GM12891 (cell line): Measurements from ENCODE around the gene ARHGEF4.

Experiments used
- DNase-seq: peaks from one replicate; pipeline ENCODE4 v3.0.0; 2011; ENCODE audit warnings: low spot score; ENCODE audit not compliant: insufficient read length
- FAIRE-seq: peaks from 2 replicates; lab custom pipeline; 2011; peaks lifted over from hg19 to GRCh38; lab: Jason Lieb, UNC
- PAX5 ChIP-seq: IDR thresholded peaks from 2 replicates; pipeline ENCODE4 v1.6.1; 2011; ENCODE audit warnings: low read length, moderate library complexity, mild to moderate bottlenecking; ENCODE audit not compliant: insufficient read depth, severe bottlenecking
- POLR2A ChIP-seq: IDR thresholded peaks from 2 replicates; pipeline ENCODE4 v1.6.1; 2011; ENCODE audit warnings: low read depth, low read length, control low read depth
- POLR2AphosphoS5 ChIP-seq: IDR thresholded peaks from 2 replicates; pipeline ENCODE4 v1.6.1; 2011; ENCODE audit warnings: low read depth, low read length, control low read depth
- POU2F2 ChIP-seq: IDR thresholded peaks from 2 replicates; pipeline ENCODE4 v1.6.1; 2011; ENCODE audit warnings: low read depth, mild to moderate bottlenecking, control low read depth, low read length, moderate library complexity
- SPI1 ChIP-seq: IDR thresholded peaks from 2 replicates; pipeline ENCODE4 v1.6.1; 2011; ENCODE audit warnings: low read depth, low read length, control low read depth
- TAF1 ChIP-seq: IDR thresholded peaks from 2 replicates; pipeline ENCODE4 v1.6.1; 2011; ENCODE audit warnings: low read depth, low read length, control low read depth

ARHGEF4 gene

DNA sequence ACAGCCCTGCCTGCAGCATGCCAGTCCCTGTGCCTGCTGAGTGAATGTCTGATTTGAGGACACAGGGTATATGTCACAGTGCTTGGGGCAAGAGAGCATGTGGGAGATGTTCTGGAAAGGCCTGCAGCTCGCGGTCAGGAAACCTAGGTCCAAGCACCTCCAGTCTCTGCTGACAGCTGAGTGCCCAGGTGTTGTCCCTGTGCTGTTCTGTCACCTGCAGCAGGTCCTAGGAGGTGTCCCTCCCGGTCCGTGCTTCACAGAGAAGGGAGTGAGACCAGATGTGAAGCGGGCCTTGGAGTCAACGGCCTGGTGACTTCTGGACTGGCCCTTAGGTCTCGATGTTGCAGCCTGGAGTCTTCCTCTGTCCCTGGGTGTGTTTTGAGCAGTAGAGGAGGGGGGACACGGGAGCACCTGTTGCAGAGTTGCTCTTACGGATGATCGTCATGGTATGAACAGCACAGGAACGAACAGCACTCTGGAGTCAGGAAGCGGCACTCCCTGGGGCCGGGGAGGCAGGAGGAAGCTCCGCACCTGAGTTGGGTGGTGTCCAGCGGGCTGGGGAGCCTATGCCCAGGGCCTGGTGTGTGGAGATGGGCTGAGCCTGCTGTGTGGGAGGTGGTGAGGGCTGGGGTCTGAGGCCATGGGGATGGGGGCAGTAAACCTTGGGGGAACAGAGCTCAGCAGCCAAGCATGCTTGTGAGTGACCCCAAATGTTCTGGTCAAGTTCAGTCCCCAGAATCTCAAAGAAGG is 21.6 kb upstream of the ARHGEF4 start:
- DNase-seq, result no peak
- TF ChIP-seq PAX5, result no peak
- no peak for TF ChIP-seq SPI1
- no peak for TF ChIP-seq TAF1
- no peak for TF ChIP-seq POU2F2
- TF ChIP-seq POLR2A, result no peak
- TF ChIP-seq POLR2AphosphoS5, result no peak
- no peak for FAIRE-seq

GRCh38 chr2:130818809-130819208 is 17.9 kb upstream of the ARHGEF4 start:
- DNase-seq (no peak), FAIRE-seq (no peak)
- TF ChIP-seq POLR2A, result no peak
- TF ChIP-seq SPI1, result no peak
- no peak for TF ChIP-seq PAX5
- TF ChIP-seq POU2F2, result no peak
- TF ChIP-seq TAF1, result no peak
- no peak for TF ChIP-seq POLR2AphosphoS5

DNA sequence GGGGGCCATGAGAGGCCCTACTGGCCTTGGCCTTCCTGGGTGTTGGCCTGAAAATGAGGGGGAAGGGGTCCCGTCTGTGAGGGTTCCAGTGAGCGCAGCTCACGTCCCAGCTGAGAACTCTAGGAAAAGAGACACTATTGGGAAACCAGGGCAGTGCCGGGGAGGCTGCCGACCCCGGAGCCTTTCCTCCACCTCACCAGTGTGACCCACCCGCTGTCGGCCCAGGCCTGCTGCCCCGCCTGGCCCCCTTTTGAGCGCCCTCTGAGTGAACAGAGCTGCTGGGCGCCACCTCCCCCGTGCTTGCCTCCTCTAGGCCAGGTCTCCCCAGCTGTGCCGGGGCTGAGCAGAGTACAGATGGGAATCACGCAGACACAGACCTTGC is 17.5 kb upstream of the ARHGEF4 start:
- FAIRE-seq, result no peak
- TF ChIP-seq POLR2A (no peak), POLR2AphosphoS5 (no peak), TAF1 (no peak), SPI1 (no peak), POU2F2 (no peak), PAX5 (no peak)
- DNase-seq, result no peak

GRCh38 chr2:130819608-130820278 is 17.0 kb upstream of the ARHGEF4 start:
- DNase-seq, result no peak
- no peak for FAIRE-seq
- TF ChIP-seq POLR2A (no peak), SPI1 (no peak), POU2F2 (no peak), POLR2AphosphoS5 (no peak), TAF1 (no peak), PAX5 (no peak)

DNA sequence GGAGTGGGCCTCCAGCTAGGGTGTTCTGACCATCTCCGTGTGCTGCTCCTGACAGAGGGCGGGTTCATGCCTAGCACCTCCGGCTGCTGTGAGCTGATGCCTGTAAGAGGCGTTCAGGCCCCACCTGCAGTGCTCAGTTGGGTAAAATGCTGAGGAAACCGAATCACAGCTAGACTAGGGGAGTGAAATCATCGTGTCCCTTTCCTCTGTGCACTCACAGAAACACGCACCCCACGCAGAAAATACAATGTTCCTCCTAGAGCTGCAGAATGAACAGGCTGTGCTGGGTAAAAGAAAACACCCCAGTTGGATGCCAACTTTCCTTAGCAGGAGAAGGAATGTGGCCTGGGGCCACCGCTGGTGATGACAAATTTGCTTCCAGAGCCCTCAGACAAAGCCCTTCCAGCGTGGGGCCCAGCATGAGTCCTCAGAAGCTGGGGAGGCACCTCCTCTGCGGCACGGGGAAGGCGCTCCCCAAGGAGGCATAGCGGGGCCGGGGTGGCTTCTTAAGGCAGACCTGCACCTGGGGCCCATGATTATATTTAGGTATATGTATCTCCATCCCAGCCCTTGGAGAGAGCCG is 16.3 kb upstream of the ARHGEF4 start:
- TF ChIP-seq POU2F2, result no peak
- FAIRE-seq (no peak), DNase-seq (no peak)

- no peak for DNase-seq
- FAIRE-seq, result no peak
- TF ChIP-seq POU2F2 (no peak), POLR2AphosphoS5 (no peak), SPI1 (no peak), PAX5 (no peak), POLR2A (no peak), TAF1 (no peak)
These were observed 14.8 kb upstream of the ARHGEF4 start for GRCh38 chr2:130821867-130822266.

- DNase-seq (no peak), FAIRE-seq (no peak)
- TF ChIP-seq SPI1, result no peak
- TF ChIP-seq PAX5, result no peak
- no peak for TF ChIP-seq POLR2AphosphoS5
- no peak for TF ChIP-seq TAF1
- no peak for TF ChIP-seq POU2F2
- TF ChIP-seq POLR2A, result no peak
These were observed 13.9 kb upstream of the ARHGEF4 start for GRCh38 chr2:130822766-130823165.

GRCh38 chr2:130823171-130823885 is 13.4 kb upstream of the ARHGEF4 start:
- FAIRE-seq (no peak), DNase-seq (no peak)
- TF ChIP-seq POLR2A (no peak), POLR2AphosphoS5 (no peak), PAX5 (no peak), POU2F2 (no peak), TAF1 (no peak), SPI1 (no peak)
